ENCODE measurements around the gene RIN3.
"Not testable (repeated sequence)": the region's sequence is repeated elsewhere in the genome, so short reads cannot be mapped to it uniquely, and the experiment has no call there.

The RIN3 gene

GRCh38 chr14:92673601-92674150, 160.1 kb downstream of the RIN3 start:
- DNase-seq (ENCODE audit: low read depth): no peak

DNA sequence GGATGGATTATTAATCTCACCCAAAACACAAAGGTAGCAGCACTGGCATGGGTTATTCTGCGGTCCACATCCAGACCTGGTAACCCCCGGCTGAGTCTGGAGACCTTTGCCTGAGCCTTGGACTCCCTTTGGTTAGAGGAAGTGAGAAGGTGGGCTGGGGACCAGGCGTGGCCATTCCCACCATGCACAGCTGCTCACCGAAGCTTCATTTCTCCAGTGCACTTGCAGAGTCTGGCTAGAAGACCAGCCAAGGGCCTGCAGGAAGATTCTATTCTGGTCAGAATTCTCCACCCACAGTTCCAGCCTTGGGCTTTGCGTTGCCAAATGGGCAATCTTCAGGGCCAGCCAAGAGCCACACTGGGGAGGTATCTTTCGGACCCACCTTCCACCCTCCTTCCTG, 161.8 kb downstream of the RIN3 start:
- DNase-seq (ENCODE audit: low read depth): no peak

GRCh38 chr14:92675976-92676375, 162.4 kb downstream of the RIN3 start:
- DNase-seq (ENCODE audit: low read depth): no peak

DNA sequence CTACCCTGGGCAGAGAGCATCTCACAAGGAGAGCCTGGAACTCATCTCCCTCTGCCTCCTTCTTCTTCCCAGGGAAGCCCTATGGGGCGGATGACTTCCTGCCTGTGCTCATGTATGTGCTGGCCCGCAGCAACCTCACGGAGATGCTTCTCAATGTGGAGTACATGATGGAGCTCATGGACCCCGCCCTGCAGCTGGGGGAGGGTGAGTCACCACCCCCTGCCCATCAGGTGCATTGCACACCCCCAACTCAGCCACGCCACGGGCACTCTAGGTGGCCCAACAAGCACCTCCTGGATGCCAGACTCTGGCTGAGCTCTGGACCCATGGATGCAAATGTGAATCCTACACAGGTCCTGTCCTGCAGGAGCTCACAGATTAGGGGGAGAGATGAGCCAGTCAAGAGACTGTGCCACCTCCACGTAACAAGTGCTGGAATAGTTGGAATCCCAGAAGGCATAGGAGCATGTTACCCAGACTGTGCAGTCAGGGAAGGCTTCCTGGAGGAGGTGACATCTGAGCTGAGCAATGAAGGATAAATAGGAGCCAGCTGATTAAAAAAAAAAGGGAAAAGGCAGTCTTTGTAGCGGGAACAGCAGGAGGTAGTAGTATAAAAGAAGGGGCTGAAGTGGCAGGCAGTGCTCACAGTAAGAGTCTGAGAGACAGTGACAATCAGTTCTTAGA, 163.0 kb downstream of the RIN3 start:
- no peak for DNase-seq (ENCODE audit: low read depth)

DNA sequence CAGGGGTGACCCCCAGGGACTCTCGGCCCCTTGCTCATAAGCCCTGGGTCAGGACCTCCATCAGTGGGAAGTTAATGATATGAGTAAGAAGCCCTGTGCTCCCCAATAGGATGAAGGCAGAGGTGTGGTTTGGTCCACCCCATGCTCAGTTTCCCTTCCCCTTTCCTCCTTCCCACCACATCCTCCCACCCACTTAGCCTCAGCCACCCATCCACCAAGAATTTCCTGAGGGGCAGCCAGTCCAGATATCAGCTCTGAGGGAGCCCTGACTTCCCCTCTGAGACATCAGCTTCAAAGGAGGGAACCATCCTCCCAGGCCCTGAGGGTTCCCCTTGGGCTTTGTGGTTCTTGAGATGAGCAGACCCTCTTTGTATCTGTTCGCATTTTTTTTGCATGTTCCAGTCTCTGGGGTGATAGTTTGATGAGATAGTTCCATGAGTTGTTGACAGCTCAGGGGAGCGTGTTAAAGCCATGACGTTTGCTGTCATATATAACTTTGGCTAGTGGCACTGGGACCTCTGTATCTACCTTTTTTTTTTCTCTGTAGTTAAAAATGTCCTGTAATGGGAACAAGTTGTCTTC, 163.6 kb downstream of the RIN3 start:
- DNase-seq (ENCODE audit: low read depth): no peak

- no peak for DNase-seq (ENCODE audit: low read depth)
These were observed 164.4 kb downstream of the RIN3 start for GRCh38 chr14:92677955-92678354.

DNA sequence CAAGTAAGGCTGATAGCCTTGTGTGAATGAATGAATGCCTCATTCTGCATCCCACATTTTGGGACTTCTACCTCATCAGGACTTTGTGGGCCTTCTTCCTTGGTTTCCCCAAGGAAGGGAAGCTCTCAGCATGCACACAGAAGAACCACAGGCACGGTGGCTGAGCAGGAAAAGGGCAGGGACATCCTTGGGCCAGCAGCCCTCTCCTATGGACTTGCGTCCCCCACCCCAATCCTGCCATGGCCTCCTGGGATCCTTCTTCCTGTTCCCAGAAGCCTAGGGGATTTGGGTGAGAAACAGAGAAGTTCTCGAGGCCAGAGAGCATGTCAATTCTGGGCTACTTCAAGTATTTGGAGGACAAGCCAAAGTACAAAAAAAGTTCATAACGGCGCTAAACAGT, 165.2 kb downstream of the RIN3 start:
- DNase-seq (ENCODE audit: low read depth): no peak

DNA sequence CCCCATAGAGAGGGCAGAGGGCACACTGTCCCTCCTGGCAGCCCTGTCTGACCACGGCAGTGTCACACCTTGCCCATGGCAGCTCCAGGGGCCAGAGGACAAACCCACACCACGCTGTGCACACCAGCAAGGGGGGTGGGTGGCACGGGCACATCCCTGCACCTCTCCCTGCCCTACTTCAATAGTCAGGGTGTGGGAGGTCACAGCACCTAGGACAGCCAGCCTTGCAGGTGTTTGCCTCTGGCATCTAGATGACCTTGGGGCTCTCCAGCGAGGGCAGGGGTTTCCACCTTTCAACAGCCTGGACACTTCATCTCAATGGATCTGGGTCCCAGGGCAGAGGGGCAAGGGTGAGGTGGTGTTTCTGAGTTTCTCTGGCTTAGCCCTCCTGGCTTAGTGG, 165.7 kb downstream of the RIN3 start:
- DNase-seq (ENCODE audit: low read depth): no peak

- not testable (repeated sequence) for DNase-seq (ENCODE audit: low read depth)
These were observed 166.7 kb downstream of the RIN3 start for GRCh38 chr14:92680330-92680729.

- DNase-seq (ENCODE audit: low read depth): peak; percentile 78
These were observed 167.4 kb downstream of the RIN3 start for GRCh38 chr14:92680781-92681650.

GRCh38 chr14:92683041-92683440, 169.5 kb downstream of the RIN3 start:
- DNase-seq (ENCODE audit: low read depth): no peak

DNA sequence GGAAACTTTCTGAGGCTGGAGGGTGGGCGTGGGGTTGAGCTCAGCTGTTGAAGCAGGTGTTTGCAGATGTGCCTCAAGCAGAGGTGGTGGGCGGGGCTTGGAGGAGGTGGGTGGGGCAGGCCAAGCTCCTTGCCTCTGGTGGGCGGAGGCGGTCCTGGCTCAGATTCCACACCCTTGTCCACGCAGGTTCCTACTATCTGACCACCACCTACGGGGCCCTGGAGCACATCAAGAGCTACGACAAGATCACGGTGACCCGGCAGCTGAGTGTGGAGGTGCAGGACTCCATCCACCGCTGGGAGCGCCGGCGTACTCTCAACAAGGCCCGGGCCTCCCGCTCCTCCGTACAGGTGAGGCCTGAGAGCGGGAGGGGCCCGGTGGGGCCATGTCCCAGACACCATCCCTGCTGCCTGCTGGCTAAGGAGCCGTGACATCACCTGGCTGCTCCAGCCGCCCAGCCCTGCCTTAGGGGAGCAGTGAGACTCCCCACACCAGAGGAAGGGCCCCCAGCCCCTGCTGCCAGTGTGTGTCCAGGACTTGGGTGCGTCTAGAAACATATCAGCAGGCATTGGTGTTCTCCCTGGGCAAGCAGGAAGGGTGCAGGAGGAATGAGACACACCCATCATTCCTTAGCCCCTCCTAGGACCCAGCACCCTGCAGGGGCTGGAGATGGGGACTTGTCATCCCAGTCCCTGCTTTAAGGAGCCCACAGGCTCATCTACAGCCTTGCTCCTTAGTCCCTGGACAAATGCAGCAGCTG, 171.4 kb downstream of the RIN3 start:
- no peak for DNase-seq (ENCODE audit: low read depth)

DNA sequence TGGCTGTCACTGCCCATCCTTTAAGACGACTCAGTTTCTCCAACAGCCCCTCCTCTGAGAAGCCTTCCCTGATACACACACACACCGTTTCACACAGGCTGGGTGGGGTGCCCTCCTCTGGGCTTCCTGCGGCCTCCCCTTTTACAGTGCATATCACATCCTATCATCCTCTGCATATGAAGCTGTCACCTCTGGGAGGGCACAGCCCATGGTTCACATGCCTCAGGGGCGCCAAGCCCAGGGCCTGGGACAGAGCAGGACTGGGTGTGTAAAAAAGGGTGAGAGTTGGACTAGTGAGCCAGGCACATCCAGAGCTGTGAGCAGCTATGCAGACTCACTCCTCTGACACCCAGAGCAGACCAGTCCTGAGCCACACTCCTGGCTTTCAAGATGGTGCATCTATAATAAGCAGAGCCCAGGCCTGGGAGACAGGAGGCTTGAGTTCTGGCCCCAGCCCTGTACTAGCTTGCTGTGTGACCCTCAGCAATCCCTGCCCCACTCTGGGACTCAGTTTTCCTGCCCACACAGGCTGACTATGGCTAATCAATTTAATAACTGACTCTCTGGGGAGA, 172.3 kb downstream of the RIN3 start:
- DNase-seq (ENCODE audit: low read depth): no peak

DNA sequence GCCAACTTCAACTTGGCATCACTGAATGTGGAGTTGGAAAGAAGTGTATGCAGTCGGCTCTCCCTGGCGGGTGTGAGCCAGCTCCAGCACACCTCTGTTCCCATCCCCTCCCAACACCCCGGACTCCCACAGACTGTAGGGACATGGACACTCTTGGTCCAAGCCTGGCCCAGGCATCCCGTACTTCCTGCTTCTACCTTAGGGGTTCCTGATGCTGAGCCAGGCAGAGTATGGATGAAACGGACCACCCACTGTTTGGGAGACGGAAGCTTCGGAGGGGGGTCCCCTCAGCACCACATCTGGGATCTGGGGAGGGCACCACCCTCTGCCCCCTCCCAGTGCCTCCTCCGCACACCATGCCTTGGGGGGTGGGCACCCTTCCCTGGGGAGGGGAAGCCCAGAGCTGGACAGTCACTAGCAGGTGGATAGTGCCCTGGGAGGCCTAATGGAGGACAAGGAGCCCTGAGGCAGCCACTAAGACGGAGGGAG, 172.9 kb downstream of the RIN3 start:
- no peak for DNase-seq (ENCODE audit: low read depth)

DNA sequence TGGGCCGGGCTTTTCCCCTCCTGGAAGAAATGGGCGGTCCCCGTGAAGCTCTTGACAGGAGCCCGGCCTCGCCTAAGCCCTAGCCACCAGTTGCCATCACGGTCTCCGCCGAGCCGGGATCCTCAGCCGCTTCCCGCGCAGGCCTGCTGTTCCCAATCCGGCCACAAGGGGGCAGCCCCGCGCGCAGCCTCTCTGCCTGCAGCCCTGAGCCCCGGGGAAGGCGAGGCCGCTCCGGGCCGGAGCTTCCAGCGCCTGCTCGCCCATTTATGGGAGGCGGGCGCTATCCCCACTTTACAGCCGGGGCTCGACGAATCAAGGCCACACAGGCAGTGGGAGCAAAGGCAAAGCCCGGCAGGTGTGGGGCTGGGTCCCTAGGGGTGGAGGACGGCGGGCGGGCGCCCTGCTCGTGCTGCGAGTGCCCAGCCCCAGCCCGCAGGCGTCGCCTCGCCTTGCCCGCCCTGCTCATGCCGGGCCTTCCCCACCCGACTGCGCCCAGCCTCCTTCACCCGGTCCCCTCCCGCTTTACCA, 173.4 kb downstream of the RIN3 start:
- DNase-seq (ENCODE audit: low read depth): peak; percentile 78

GRCh38 chr14:92687681-92688433, 174.3 kb downstream of the RIN3 start:
- DNase-seq (ENCODE audit: low read depth): no peak

DNA sequence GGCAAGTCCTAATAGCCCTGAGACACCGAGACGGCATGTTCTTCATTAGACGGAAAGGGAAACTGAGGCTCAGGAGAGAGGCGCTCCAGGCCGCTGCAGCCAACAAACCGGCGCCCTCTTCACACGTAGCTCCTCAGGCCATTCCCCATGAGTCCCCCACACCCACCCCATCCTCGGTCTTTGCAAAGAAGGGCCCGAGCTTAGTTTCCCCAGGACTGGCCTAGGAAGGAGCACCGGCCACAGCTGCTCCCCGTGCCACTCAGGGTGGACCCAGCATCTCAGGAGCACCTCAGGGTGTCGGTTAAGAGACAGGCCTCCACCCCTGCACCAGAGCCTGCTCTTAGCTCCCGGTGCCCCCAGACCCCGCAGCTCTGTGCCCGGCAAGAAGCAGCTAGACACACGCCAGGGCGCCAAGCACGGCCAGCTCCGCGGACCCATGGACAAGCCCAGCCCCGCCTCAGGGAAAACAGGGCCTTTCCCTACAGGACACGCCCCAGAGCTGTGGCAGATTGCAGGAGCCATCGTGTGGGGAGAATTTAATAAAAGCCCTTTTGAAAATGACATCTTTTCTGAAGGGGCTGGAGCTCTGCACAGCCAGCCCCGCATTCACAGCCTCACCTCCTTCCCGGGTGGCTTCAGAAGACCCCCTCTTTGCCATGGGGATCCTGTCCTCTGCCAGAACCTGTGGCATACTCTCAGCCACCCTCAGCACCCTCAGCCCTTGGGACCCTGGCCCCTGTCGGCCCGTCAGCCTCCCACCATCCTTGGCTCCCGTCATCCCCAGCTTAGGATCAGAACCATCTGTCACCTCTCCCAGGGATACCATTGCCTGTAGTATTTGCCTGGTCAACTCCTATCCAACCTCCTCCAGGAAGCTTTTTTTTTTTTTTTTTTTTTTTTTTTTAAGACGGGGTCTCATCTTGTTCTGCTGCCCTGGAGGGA, 175.1 kb downstream of the RIN3 start:
- DNase-seq (ENCODE audit: low read depth): no peak

- DNase-seq (ENCODE audit: low read depth): peak; percentile 60
These were observed 176.8 kb downstream of the RIN3 start for GRCh38 chr14:92690171-92691011.
